Endodermal cell (in vitro differentiated cells): ENCODE results near the gene DISP3. TPM values are rescaled to one million over a fixed set of nuclear protein-coding genes. Genes with fewer than 3 reads are reported as not detected.

Experiments
- DNase-seq: peaks from one replicate; pipeline ENCODE4 v3.0.0-alpha.2; 2017
- H3K27ac ChIP-seq: 2 replicates; pipeline ENCODE4 v1.5.1; 2013; ENCODE audit warnings: mild to moderate bottlenecking, low read depth, low read length, moderate library complexity
- H3K27me3 ChIP-seq: 2 replicates; pipeline ENCODE4 v1.6.1; 2013; ENCODE audit warnings: mild to moderate bottlenecking, low read length, moderate library complexity; ENCODE audit not compliant: insufficient read depth, control insufficient read depth, poor library complexity, severe bottlenecking
- H3K36me3 ChIP-seq: 2 replicates; pipeline ENCODE4 v1.7.0; 2013; ENCODE audit warnings: mild to moderate bottlenecking, low read length, moderate library complexity; ENCODE audit not compliant: control insufficient read depth, insufficient read depth
- H3K4me1 ChIP-seq: one replicate; pipeline ENCODE4 v1.7.0; 2013; ENCODE audit warnings: low read length; ENCODE audit not compliant: control insufficient read depth, insufficient read depth
- H3K4me3 ChIP-seq: 2 replicates; pipeline ENCODE4 v1.5.1; 2013; ENCODE audit warnings: mild to moderate bottlenecking, low read length, moderate library complexity
- H3K9ac ChIP-seq: 2 replicates; pipeline ENCODE4 v1.6.1; 2013; ENCODE audit warnings: mild to moderate bottlenecking, low read length, moderate library complexity; ENCODE audit not compliant: poor library complexity, severe bottlenecking; ENCODE audit errors: extremely low read depth
- H3K9me3 ChIP-seq: 2 replicates; pipeline ENCODE4 v1.6.1; 2013; ENCODE audit warnings: mild to moderate bottlenecking, low read length, moderate library complexity; ENCODE audit not compliant: control insufficient read depth
- H3K27ac Mint-ChIP-seq: 2 replicates; pipeline ENCODE4 v1.8.0; 2020; ENCODE audit warnings: mixed read lengths
- H3K27me3 Mint-ChIP-seq: 2 replicates; pipeline ENCODE4 v1.8.0; 2021; ENCODE audit warnings: mild to moderate bottlenecking, mixed read lengths; ENCODE audit not compliant: insufficient read depth
- H3K36me3 Mint-ChIP-seq: 2 replicates; pipeline ENCODE4 v1.8.0; 2020; ENCODE audit warnings: low read depth, mixed read lengths
- H3K4me1 Mint-ChIP-seq: 2 replicates; pipeline ENCODE4 v1.8.0; 2020; ENCODE audit warnings: mixed read lengths
- H3K4me3 Mint-ChIP-seq: 2 replicates; pipeline ENCODE4 v1.8.0; 2020; ENCODE audit warnings: mild to moderate bottlenecking, moderate library complexity, mixed read lengths
- H3K9me3 Mint-ChIP-seq: 2 replicates; pipeline ENCODE4 v1.8.0; 2020; ENCODE audit warnings: mild to moderate bottlenecking, mixed read lengths
- WGBS, 2 experiments: methylation state at CpG; one replicate each; pipeline versions ENCODE4 v1.1.5 to v1.1.7; 2013; ENCODE audit warnings: missing lambda C conversion rate in 2 of 2, mixed read lengths in 1 of 2; ENCODE audit not compliant: insufficient coverage in 1 of 2, insufficient read length in 1 of 2; 5-methylcytosine and 5-hydroxymethylcytosine counted together
- total RNA-seq, 2 donors: library from RNA; stranded (reverse); fragmentation: NEBNext Ultra II Directional in 1 of 2; extraction: Animal tissue kit (Norgen Biotek cat#: 25700) in 1 of 2; gene quantifications; 2 replicates in 1 of 2; 3 replicates in 1 of 2; pipeline ENCODE4 v1.2.1, GENCODE V29; 2021
- TF ChIP-seq, protein P1 (sequence below): fragments of 200-600 bp; sonication (generic); conservative IDR thresholded peaks from 2 replicates; pipeline ENCODE4 v1.5.0; 2021; ENCODE audit warnings: antibody characterized with exemption, mild to moderate bottlenecking

Gene DISP3
- total RNA-seq, 2 donors from 2014 or later: 9.6 to 11.6 TPM

DNA sequence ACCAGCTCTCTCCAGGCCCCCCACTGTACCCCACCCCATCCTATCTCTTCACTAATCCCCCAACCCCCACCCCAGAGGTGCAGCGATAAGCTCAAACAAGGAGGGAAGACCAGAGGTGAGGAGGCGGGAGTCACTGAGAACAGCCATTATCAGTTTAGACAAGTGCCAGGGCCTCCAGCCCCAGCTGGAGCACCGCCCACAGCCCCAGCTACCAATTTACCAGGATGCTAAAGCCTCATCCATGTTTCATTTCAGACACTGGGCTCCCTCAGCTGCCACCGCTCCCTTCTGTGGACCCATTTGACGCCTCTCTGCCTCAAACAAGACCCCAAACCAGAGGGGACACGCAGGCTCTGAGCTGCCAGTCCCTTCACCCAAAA is 80.6 kb downstream of the DISP3 start:
- Histone ChIP-seq H3K27me3 (peaks cover 10% of the 10 kb centered on the region), H3K4me1 (peaks cover 37% of the 10 kb centered on the region), H3K27ac (no peak overlapping the region), H3K9ac (no peak overlapping the region), H3K4me3 (no peak overlapping the region), H3K9me3 (no peaks in the 10 kb centered on the region), H3K36me3 (no peaks in the 10 kb centered on the region)
- no peak for DNase-seq
- no peaks in the 10 kb centered on the region for H3K36me3 Mint-ChIP-seq
- TF ChIP-seq, protein P1, sequence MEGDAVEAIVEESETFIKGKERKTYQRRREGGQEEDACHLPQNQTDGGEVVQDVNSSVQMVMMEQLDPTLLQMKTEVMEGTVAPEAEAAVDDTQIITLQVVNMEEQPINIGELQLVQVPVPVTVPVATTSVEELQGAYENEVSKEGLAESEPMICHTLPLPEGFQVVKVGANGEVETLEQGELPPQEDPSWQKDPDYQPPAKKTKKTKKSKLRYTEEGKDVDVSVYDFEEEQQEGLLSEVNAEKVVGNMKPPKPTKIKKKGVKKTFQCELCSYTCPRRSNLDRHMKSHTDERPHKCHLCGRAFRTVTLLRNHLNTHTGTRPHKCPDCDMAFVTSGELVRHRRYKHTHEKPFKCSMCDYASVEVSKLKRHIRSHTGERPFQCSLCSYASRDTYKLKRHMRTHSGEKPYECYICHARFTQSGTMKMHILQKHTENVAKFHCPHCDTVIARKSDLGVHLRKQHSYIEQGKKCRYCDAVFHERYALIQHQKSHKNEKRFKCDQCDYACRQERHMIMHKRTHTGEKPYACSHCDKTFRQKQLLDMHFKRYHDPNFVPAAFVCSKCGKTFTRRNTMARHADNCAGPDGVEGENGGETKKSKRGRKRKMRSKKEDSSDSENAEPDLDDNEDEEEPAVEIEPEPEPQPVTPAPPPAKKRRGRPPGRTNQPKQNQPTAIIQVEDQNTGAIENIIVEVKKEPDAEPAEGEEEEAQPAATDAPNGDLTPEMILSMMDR: no peak
- no peak overlapping the region for H3K4me3 Mint-ChIP-seq
- WGBS, 2 experiments: 80 to 90% methylated on average over 2 to 6 of the region's 6 CpGs
- peaks cover 84% of the 10 kb centered on the region for H3K4me1 Mint-ChIP-seq
- no peak overlapping the region for H3K27ac Mint-ChIP-seq
- no peaks in the 10 kb centered on the region for H3K27me3 Mint-ChIP-seq
- H3K9me3 Mint-ChIP-seq: no peaks in the 10 kb centered on the region

DNA sequence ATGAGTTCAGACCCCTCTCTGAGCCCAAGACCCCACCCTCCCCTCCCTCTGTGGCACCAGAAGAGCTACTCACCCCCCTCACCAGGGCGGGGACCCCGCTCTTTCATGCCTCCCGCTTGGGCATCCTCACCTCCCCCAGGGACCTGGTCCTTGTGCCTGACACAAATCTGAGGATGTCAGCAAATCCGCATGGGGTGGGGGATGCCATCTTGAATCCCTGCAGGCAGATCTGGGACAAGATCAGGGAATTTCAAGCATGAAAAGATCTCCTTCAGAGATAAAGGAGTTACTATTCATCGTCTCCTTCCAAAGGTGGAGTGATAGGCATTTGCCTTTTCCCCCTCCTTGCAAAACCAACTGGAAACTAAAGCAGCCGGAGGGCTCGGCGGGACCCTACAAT is 81.1 kb downstream of the DISP3 start:
- no peak overlapping the region for H3K9ac ChIP-seq
- H3K9me3 Mint-ChIP-seq: no peaks in the 10 kb centered on the region
- H3K27ac Mint-ChIP-seq: no peak overlapping the region
- no peaks in the 10 kb centered on the region for H3K36me3 Mint-ChIP-seq
- TF ChIP-seq, protein P1: no peak
- peaks cover 10% of the 10 kb centered on the region for H3K27me3 ChIP-seq
- H3K27ac ChIP-seq: no peak overlapping the region
- no peak overlapping the region for H3K4me3 Mint-ChIP-seq
- H3K36me3 ChIP-seq: no peaks in the 10 kb centered on the region
- peaks cover 84% of the 10 kb centered on the region for H3K4me1 Mint-ChIP-seq
- peaks cover 37% of the 10 kb centered on the region for H3K4me1 ChIP-seq
- WGBS, 2 experiments: 85% methylated on average over 8 of the region's 8 CpGs; no CpG with 5 or more reads in 1 of the 2 experiments
- no peak overlapping the region for H3K4me3 ChIP-seq
- H3K27me3 Mint-ChIP-seq: no peaks in the 10 kb centered on the region
- DNase-seq: no peak
- H3K9me3 ChIP-seq: no peaks in the 10 kb centered on the region

DNA sequence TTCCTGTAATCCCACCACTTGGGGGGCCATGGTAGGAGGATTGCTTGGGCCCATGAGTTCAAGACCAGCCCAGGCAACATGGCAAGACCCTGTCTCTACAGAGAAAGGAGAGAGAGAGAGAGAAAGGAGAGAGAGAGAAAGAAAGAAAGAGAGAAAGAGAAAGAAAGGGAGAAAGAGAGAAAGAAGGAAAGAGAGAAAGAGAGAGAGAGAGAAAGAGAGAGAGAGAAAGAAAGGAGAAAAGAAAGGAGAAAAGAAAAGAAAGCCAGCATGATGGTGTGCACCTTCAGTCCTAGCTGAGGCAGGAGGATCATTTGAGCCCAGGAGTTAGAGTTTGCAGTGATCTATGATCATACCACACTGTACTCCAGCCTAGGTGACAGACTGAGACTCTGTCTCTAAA is 82.8 kb downstream of the DISP3 start:
- Mint-ChIP-seq H3K4me3 (no peak overlapping the region), H3K27ac (no peak overlapping the region), H3K27me3 (no peaks in the 10 kb centered on the region), H3K9me3 (no peaks in the 10 kb centered on the region), H3K4me1 (peaks cover 76% of the 10 kb centered on the region), H3K36me3 (no peaks in the 10 kb centered on the region)
- Histone ChIP-seq H3K9ac (no peak overlapping the region), H3K4me3 (no peak overlapping the region), H3K36me3 (no peaks in the 10 kb centered on the region), H3K9me3 (no peaks in the 10 kb centered on the region), H3K4me1 (peaks cover 36% of the 10 kb centered on the region), H3K27ac (no peak overlapping the region), H3K27me3 (peaks cover under 1% of the 10 kb centered on the region)
- no peak for DNase-seq
- TF ChIP-seq, protein P1: no peak
